ENCODE results near the gene UNC119B. TPM values are rescaled to one million over a fixed set of nuclear protein-coding genes. Genes with fewer than 3 reads are reported as not detected.
A peak's percentile ranks its signal among the peaks of the same experiment; 100 is the strongest.

The UNC119B gene
- total RNA-seq, 1 experiment from 2014 or later, result 33.8 TPM

DNA sequence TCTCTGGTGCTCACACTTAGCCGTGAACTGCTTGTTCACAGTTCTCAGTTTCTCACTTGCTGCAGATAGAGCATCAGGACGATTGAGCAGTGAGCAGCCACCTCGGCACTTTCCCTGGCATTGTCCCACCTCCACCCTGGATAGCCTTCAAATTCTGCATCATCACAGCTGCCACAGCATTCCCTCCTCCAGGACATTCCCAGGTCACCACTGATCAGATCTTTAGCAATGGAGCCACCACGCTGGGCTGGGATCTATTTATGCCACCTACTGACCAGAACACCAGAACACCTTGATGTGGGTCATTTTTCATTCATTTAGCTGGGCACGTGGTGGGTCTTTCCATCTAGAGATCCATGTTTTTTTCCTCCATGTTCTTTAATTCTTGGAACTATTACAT lies 39.0 kb downstream of the UNC119B start:
- H3K4me1 ChIP-seq (ENCODE audit: control insufficient read depth in 1 of 2, insufficient read depth in 2 of 2, low read length in 2 of 2), result peaks cover 3 to 11% of the 10 kb centered on the region in 2 experiments; a peak in 3 of 4 replicates
- no TSS peak for BruUV-seq (replicated peaks)
- no peaks in the 10 kb centered on the region for H3K79me2 ChIP-seq (ENCODE audit: insufficient read depth, low read length)
- H3K9ac ChIP-seq (ENCODE audit: low read length), result no peak overlapping the region
- no peaks in the 10 kb centered on the region for H4K20me1 ChIP-seq (ENCODE audit: insufficient read depth)
- H3K27ac ChIP-seq (ENCODE audit: low read depth, low read length), result no peak overlapping the region
- ChIA-PET POLR2A (no interaction called here), RAD21 (ENCODE audit: low non-redundant PET in 1 of 2, low total read pairs in 2 of 2, uncharacterized antibody in 2 of 2, unreplicated experiment in 2 of 2) (no interaction called here), CTCF (no interaction called here)
- H3K9me2 ChIP-seq (ENCODE audit: insufficient read depth), result no peaks in the 10 kb centered on the region
- H2AFZ ChIP-seq (ENCODE audit: low read depth, low read length, poor library complexity, severe bottlenecking), result no peak overlapping the region
- no peaks in the 10 kb centered on the region for H3K27me3 ChIP-seq (ENCODE audit: insufficient read depth, low read length)
- H3K4me2 ChIP-seq (ENCODE audit: low read length), result no peak overlapping the region
- no peak overlapping the region for H3K4me3 ChIP-seq (replicated peaks in 1 of 2; ENCODE audit: low read depth in 1 of 2, low read length in 2 of 2)
- no peaks in the 10 kb centered on the region for H3K9me3 ChIP-seq (ENCODE audit: control insufficient read depth in 1 of 2, insufficient read depth in 1 of 2, low read depth in 1 of 2, low read length in 2 of 2)
- intact Hi-C loops (cut with micrococcal nuclease), result no loop called here
- no peaks in the 10 kb centered on the region for H3K36me3 ChIP-seq (ENCODE audit: control insufficient read depth in 1 of 2, insufficient read depth in 2 of 2, low read length in 2 of 2)
- TF ChIP-seq FOSL1 (IDR thresholded peaks at IDR 0.05; ENCODE audit: low read depth) (no peak), SIN3A (IDR thresholded peaks at IDR 0.05; ENCODE audit: low read depth) (no peak), ELF1 (IDR thresholded peaks at IDR 0.05; ENCODE audit: borderline replicate concordance, low read depth) (no peak), ZNF274 (IDR thresholded peaks at IDR 0.05; ENCODE audit: low read depth, low read length) (no peak)
- DNase-seq (ENCODE audit: low read depth, low spot score), result no peak
- no peak for ATAC-seq

DNA sequence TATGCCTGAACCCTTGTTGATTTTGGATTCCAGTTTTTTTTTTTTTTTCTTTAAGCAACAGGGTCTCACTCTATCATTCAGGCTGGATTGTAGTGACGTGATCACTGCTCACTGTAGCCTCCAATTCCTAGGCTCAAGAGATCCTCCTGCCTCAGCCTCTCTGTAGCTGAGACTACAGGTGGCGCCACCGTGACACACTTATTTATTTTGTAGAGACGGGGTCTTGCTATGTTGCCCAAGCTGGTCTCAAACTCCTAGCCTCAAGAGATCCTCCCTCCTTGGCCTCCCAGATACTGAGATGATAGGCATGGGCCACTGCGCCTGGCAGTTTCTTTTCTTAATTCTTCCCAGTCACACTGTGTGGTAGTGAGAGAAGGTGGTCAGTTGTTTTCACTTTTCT lies 40.5 kb downstream of the UNC119B start:
- H3K79me2 ChIP-seq (ENCODE audit: insufficient read depth, low read length), result no peaks in the 10 kb centered on the region
- intact Hi-C loops (cut with micrococcal nuclease), result loop anchor here (2.0 kb wide), 1 partner anchor 220 kb away; no protein-coding TSS in a partner anchor
- no peaks in the 10 kb centered on the region for H3K9me2 ChIP-seq (ENCODE audit: insufficient read depth)
- H2AFZ ChIP-seq (ENCODE audit: low read depth, low read length, poor library complexity, severe bottlenecking), result no peak overlapping the region
- peak; percentile 53 for TF ChIP-seq RAD21 (IDR thresholded peaks at IDR 0.05; ENCODE audit: low read depth)
- TF ChIP-seq, protein P1, sequence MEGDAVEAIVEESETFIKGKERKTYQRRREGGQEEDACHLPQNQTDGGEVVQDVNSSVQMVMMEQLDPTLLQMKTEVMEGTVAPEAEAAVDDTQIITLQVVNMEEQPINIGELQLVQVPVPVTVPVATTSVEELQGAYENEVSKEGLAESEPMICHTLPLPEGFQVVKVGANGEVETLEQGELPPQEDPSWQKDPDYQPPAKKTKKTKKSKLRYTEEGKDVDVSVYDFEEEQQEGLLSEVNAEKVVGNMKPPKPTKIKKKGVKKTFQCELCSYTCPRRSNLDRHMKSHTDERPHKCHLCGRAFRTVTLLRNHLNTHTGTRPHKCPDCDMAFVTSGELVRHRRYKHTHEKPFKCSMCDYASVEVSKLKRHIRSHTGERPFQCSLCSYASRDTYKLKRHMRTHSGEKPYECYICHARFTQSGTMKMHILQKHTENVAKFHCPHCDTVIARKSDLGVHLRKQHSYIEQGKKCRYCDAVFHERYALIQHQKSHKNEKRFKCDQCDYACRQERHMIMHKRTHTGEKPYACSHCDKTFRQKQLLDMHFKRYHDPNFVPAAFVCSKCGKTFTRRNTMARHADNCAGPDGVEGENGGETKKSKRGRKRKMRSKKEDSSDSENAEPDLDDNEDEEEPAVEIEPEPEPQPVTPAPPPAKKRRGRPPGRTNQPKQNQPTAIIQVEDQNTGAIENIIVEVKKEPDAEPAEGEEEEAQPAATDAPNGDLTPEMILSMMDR (IDR thresholded peaks at IDR 0.05 in 2 of 3, conservative IDR thresholded peaks at IDR 0.05 in 1 of 3; ENCODE audit: borderline replicate concordance in 1 of 3, insufficient read depth in 1 of 3, low read depth in 2 of 3, low read length in 2 of 3), result peak; percentile 20 to 47 (median 26); a peak in 3 of 6 replicates
- TF ChIP-seq, protein P2, sequence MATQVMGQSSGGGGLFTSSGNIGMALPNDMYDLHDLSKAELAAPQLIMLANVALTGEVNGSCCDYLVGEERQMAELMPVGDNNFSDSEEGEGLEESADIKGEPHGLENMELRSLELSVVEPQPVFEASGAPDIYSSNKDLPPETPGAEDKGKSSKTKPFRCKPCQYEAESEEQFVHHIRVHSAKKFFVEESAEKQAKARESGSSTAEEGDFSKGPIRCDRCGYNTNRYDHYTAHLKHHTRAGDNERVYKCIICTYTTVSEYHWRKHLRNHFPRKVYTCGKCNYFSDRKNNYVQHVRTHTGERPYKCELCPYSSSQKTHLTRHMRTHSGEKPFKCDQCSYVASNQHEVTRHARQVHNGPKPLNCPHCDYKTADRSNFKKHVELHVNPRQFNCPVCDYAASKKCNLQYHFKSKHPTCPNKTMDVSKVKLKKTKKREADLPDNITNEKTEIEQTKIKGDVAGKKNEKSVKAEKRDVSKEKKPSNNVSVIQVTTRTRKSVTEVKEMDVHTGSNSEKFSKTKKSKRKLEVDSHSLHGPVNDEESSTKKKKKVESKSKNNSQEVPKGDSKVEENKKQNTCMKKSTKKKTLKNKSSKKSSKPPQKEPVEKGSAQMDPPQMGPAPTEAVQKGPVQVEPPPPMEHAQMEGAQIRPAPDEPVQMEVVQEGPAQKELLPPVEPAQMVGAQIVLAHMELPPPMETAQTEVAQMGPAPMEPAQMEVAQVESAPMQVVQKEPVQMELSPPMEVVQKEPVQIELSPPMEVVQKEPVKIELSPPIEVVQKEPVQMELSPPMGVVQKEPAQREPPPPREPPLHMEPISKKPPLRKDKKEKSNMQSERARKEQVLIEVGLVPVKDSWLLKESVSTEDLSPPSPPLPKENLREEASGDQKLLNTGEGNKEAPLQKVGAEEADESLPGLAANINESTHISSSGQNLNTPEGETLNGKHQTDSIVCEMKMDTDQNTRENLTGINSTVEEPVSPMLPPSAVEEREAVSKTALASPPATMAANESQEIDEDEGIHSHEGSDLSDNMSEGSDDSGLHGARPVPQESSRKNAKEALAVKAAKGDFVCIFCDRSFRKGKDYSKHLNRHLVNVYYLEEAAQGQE (IDR thresholded peaks at IDR 0.05; ENCODE audit: low read depth), result no peak
- no peaks in the 10 kb centered on the region for H4K20me1 ChIP-seq (ENCODE audit: insufficient read depth)
- BruUV-seq (replicated peaks), result no TSS peak
- H3K4me3 ChIP-seq (replicated peaks in 1 of 2; ENCODE audit: low read depth in 1 of 2, low read length in 2 of 2), result no peak overlapping the region
- POLR2A ChIA-PET, result no interaction called here
- CTCF ChIA-PET, result no interaction called here
- DNase-seq (ENCODE audit: low read depth, low spot score) (no peak), ATAC-seq (peak; percentile 32; the same call in 1 of the 2 replicates)
- no peak overlapping the region for H3K27ac ChIP-seq (ENCODE audit: low read depth, low read length)
- no peak overlapping the region for H3K4me2 ChIP-seq (ENCODE audit: low read length)
- H3K9ac ChIP-seq (ENCODE audit: low read length), result no peak overlapping the region
- peaks cover 3 to 11% of the 10 kb centered on the region in 2 experiments; a peak in 3 of 4 replicates for H3K4me1 ChIP-seq (ENCODE audit: control insufficient read depth in 1 of 2, insufficient read depth in 2 of 2, low read length in 2 of 2)
- H3K9me3 ChIP-seq (ENCODE audit: control insufficient read depth in 1 of 2, insufficient read depth in 1 of 2, low read depth in 1 of 2, low read length in 2 of 2), result no peaks in the 10 kb centered on the region
- RAD21 ChIA-PET (ENCODE audit: low non-redundant PET in 1 of 2, low total read pairs in 2 of 2, uncharacterized antibody in 2 of 2, unreplicated experiment in 2 of 2), result interaction anchor here in 1 of 2 experiments (1.3 kb wide), 1 partner anchor 221 kb away, joined by 4 read pairs; no protein-coding TSS in a partner anchor
- no peaks in the 10 kb centered on the region for H3K36me3 ChIP-seq (ENCODE audit: control insufficient read depth in 1 of 2, insufficient read depth in 2 of 2, low read length in 2 of 2)
- H3K27me3 ChIP-seq (ENCODE audit: insufficient read depth, low read length), result no peaks in the 10 kb centered on the region

Data from HCT116 (cell line).